NK-92 treated with Interleukin-12 subunit alpha and Interleukin-12 subunit beta, amount 100 ng/mL, for 24 hours (cell line): Measurements from ENCODE around the gene UBE2J2.

Experiments
- DNase-seq: peaks from one replicate; lab custom pipeline; 2025; lab: John Stamatoyannopoulos, UW

Gene UBE2J2

DNA sequence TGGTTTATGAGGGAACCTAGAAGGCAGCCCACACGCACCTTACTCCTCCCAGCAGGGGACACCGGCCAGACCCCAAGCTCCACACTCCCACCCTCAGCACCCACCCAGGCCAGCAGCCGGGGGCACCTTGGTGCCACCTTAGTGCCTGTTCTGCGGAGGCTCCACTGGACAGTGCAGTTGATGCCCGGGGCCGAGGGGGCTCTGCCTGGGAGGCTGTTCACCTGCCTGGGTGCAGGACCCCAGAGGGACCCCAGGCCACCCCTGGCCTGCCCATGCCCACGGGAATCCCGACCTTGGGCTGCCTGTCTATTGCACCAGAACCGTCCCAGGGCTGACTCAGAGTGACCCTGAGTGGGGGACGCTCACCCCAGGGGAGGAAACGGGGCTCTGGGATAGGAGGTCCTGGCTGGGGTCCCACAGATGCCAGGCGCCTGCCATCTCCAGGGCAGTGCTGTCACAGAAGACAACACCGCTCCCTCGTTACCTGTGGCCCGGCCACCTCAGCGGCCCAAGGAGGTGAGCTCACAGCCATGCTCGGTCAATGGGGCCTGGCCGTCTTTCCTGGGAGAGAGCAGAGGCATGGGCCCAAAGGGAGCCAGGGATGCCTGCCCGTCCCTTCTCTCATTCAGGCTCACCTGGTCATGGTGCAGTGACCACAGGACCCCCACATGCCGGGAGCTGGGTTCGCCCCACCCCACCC is 7.3 kb upstream of the UBE2J2 start:
- no peak for DNase-seq

DNA sequence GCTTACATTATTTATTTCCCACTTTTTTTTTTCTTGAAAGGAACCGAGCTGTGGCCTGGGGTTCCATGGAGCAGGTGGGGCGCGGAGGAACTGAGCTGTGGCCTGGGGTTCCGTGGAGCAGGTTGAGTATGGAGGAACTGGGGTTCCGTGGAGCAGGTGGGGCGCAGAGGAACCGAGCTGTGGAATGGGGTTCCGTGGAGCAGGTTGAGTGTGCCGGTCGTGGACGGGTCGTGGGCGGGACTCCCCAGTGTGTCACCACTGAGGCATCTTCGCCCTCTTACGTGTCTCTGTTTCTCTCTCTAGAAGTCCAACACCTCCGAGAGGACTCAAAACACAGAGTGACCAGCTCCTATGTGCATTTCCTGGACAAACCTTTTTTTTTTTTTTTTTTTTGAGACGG is 5.4 kb upstream of the UBE2J2 start:
- no peak for DNase-seq

DNA sequence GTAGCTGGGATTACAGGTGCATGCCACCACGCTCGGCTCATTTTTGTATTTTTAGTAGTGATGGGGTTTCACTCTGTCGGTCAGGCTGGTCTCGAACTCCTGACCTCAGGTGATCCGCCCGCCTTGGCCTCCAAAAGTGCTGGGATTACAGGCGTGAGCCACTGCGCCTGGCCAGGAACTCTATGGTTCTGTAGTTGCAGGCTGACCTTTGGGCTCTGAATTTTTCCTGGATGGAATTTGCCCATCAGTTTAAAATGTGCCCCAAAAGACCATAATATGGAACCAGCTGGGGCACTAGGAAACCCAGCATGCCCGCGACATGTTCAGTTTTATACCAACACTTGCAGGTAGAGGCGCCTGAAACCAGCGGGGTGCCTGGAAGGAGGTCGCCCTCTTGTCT is 5.0 kb upstream of the UBE2J2 start:
- no peak for DNase-seq

DNA sequence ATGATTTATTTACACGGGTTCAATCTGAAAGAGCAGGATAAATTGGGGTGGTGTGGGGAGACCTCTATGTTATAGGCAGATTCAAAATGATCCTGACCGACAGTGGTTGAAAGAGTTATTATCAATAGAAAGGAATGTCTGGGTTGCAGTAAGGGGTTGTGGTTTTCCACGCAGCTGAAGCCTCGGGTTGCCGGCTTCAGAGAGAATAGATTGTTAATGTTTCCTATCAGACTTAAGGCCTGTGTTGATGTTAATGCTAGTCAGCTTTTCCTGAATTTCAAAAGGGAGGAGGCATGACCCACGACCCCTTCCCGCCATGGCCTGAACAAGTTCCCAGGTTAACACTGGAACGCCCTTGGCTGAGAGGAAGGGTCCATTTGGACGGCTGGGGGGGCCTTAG is 2.2 kb upstream of the UBE2J2 start:
- no peak for DNase-seq

DNA sequence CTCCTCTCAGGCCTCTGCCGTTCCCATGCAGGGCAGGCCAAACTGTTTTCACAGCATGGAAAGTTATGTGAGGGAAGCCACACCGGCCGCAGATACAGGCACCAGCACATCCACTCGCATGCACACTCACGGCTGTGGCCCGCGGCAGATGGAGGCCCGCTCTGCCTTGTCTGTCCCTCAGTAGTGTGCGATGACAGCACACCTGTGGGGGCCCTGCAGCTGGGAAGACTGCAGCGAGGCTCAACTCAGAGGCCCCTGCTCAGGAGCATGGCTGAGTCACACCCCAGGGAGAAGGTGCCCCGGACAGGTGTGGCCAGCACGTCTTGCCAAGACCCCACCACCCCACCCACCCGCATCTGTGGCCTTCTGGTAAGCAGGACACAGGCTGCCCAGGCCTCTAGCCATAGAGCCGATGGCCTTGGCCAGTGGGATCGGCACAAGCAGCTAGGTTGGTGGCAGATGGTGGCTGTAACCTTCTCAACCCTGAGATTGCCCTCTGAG is 1.3 kb upstream of the UBE2J2 start:
- no peak for DNase-seq

DNA sequence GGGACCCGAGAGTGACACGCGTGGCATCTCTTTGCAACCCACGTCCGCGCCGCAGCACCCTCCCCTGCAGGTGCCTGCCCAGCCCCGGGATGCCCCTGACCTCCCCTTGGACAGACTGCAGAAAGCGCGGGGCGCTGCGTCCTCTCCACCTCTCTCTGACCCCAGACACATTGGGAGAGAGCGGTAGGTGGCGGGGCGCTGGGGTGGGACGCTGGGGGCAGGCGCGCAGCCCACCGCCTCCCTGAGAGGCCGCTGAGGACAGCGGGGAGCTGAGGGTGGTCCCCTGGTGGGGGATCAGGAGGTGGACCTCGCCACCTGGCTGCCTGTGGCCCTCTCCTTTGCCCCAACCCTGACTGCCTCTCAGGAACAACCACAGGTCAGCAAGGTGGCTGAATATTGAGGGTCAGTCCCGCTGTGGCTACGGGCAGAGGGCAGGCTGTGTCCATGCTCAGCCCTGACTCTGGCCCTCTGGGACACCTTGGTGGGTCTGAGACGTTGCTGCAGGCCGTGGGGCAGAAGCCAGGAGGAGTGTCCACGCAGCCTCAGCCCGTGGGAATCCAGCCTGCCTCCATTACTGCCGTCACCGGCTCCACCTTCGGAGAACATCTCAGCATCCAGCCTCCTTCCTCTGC is 761 bp upstream of the UBE2J2 start:
- DNase-seq, result no peak

DNA sequence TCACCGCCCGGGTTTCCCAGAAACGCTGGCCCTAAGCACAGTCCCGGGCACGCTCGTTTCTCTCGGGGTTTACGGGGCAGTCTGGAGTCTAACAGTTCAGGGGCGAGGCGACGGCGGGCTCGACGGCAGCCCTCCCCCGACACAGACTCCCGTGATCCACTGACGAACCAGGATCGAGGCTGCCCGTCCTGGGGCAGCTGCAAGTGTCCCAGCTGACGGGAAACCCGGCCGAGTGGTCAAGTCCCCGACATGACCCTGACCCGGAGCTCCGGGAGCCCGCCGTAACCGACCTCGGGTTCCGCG is 494 bp downstream of the UBE2J2 start:
- DNase-seq, result no peak

DNA sequence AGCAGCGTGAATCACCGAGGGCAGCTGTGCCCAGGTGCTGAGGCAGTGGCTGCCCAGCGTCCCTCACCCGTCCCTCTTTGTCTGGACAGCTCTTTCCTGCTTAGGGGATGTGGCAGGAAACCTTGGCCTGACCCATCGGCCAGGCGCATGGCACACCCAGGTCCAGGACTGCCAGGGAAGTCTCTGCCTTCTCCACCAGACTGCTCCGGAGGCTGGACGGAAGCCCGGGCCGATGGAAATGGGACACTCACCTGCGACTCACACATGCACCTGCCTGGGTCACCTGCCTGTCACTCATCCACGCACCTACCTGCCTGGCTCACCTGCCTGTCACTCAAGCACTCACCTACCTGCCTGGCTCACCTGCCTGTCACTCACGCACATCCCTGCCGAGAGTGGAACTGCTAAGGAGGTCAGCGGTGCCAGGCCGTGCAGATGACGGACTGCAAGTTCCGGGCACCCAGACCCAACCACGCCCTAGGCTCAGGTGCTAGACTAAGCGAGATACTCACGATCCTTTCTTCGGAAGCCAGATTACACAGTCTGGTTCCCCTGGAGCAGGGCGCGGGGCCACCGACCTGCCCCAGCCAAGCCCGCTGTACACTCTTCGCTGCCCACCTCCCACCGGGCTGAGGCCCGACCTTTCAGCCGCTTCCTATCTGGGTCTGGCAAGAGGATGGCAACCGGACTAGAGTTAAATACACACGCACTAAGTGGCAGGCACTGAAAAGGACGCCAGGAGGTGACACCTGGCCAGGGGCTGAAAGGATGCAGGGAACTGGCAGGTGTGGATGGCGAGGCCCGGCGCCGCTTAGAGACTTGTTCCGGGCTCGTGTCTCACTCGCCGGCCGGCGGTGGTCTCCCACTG is 1.1 kb downstream of the UBE2J2 start:
- DNase-seq, result no peak

DNA sequence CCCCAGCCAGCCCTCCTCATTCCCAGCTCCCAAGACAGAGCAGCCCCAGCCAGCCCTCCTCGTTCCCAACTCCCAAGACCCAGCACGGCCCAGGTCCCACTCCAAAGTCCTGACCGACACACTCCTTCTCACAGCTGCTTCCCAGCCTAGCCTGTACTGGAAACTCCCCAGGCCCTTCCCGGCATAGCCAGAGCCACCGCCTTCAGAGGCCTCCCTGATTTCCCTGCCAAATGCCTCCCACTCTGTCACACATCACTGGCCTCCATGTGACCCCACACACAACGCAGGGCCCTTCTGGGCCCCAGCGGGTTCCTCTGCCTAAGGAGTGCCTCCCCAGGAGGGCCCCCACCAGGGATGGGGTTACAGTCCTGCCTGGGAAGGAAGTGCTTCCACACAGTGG is 2.8 kb downstream of the UBE2J2 start:
- DNase-seq, result no peak

DNA sequence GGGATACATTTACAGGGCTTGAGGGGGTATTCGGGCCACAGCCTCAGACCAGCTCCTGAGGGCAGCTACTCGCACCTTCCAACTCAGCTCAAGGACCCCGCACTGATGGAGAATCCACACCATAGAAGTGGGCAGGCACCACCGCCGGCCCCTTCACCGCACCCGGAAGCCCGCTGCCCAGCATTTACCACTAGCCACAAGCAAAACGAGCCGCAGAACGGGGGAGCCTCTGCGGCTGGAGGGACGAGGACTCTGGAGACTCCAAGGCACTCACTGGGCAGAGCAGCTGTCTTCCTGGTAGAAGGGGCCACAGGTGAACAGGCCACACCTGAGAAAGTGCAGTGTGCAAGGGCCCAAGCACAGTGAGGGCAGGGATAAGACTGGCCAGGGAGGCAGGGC is 5.4 kb downstream of the UBE2J2 start:
- no peak for DNase-seq

DNA sequence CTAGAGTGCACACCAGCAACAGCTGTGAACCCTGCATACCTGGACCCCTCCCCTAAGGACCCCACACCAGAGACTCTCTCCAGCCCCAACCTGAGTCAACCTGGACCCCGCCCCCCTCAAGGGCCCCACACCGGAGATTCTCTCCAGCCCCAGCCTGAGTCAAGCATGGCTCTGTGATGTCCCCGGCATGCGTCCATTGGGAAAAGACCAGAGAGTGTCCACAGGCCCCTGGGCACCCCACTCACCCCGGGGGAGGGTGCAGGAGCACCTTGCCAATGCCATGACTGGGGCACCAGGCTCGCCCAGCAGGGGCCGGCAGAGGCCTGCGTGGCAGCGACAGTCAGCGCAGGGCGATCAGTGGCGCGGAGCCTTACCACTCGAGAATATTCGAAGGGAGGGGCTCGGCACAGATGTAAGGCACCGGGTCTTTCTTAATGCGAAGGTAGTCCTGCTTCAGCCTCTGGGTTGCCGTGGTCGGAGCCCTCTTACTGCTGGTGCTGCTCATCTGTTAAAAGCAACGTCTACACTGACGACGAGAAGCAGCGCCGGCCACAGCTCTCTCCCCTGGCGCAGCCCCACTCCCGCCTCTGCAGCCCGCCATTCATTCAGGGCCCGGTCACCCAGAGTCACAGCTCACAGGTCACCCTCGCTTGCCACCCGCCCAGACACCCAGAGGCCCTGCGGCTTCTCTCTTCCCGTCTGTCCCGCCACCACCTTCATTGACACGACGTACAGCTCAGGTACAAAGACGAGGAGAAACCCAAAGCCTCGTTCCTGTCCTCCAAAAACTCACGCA is 6.0 kb downstream of the UBE2J2 start:
- no peak for DNase-seq

DNA sequence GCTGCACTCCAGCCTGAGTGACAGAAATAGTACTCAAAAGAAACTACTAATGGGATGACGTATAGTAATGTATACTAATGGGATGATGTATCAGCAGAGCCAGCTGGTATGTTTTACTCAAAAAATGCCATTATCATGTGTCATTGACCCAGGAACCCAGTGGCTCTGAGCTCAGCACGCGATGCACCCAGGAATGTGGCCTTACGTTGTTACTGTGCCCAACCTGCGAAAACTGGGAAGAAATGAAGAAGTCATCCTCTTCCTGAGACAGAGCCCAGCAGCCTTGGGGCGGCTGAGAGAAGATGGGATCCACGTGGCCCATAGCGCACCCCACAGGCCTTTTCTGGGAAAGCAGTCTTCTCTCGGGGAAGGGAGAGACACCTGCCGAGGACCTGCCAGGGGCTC is 8.8 kb downstream of the UBE2J2 start:
- no peak for DNase-seq

DNA sequence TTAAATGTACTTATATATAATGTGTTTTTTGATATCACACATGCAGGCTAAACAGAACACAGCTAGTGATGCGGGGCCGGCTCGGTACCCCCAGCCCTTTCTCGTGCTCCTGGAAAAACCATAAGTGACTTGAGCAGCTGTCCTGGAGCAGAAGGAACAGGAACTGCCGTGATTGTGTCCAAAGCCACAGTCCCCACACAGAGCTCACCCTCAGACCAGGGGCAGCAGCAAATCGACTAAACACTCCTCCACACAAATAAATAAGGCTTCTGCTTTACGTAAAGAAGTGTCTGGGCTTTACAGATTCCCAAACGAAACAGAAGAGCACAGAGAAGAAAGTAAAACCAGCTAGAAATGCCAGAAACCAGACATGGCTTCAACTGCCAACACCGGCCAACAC is 9.6 kb downstream of the UBE2J2 start:
- no peak for DNase-seq

DNA sequence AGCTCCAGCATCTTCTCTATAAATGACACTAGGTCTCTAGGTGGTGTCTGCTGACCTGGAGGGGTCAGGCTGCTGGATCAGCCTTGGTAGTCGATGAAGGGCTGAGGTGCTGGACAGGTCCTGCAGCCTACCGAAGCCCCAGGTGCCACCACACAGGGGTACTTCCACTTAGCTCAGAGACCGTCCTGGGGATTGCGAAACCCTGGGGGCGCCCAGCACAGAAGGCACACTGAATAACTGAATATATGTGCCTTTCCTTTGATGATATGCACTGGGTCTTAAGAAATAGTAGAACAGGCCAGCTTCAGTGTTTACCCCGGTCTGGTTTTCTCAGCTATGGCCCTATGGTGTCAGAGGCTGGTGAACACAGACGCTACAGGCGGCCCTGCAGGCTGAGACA is 10.9 kb downstream of the UBE2J2 start:
- DNase-seq, result no peak

DNA sequence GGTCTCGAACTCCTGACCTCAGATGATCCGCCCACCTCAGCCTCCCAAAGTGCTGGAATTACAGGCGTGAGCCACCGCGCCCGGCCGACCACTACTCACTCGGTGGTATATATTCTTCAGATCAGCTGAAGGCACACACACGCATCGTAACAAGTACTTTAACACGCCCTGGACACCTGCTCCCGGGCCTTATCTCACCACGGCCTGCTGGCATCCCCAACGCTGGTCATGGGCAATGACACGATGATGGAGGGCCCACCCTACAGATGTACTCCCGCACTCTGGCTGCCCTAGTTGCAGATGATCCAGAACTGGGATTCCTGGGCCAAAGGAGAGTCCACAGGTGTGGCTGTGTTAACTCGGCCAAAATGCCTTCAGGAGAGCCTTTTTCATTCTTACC is 11.6 kb downstream of the UBE2J2 start:
- DNase-seq, result no peak

DNA sequence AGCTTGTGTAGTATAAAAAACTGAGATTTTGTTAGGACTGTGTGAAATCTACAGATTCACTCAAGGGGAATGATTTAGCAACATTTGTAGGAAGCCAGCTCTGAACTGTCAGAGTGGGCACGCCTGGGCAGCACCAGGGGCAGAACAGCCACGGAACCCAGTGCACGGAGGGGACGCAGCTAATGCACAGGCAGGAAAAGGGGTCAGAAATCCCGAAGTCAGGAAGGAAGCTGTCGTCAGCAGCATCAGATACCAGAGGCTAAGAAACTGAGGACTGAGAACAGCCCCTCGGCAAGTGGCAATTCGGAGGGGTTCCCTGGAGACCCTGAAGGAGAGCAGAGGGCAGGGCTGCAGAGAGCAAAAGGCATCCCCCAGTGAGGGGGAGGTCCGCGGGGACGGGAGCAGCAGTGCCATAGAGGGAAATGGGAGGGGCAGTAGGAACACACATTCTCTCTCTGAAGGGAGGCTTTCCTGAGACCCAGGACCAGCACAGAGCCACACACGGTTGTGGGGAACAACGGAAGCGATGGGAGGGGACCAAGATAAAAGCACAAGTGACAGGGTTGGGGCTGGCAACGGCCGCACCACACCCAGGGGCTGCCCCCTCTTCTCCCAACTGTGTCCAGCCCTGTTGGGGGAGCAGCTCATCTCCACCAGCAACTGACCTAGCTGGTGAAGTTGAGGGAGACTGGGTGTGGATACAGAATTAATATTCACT is 12.7 kb downstream of the UBE2J2 start:
- no peak for DNase-seq

DNA sequence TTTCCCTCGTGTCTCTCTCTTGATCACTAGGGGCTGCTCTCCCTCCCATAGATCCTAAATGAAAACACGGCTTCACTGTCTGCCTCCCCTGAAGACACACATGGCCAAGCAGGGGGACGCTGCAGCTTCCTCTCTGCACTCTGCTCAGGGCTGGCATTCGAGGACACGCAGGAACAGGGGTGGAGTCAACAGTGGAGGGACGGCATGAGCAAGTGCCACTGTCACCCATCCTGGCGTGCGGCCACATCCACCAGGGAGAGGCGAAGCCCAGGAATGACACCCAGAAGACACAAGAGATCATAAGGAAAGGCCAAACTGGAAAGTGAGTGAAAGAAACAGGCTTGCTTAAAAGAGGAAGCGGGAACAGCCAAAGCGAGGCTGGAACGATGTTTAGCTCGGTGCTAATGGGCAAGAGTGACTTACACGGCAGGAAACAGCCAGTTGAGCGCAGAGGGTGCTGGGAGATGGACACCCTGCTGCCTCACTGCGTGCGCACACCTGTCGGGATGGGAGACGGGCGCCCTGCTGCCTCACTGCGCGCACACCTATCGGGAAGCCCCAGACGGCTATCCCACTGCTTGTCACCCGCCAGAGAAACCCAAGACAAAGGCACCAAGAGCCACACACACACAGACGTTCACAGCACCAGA is 13.6 kb downstream of the UBE2J2 start:
- no peak for DNase-seq

DNA sequence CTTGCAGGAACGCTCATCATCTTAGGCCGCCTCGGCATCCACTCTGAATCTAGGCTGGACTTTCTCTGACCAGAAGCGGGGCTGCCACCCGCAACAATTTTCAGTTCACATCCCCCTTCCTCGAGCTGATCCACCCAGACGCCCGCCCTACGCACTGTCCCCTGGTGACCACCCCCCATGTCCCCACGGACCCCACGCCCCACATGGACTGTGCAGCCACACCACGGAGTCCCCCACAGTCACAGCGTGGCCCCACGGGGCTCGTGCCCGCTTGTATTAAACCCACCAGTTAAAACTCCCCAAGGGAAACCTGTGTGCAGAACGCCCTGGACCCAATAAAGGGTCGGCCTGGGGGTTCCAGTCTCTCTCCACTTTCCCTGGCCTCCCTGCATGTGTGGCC is 14.1 kb downstream of the UBE2J2 start:
- no peak for DNase-seq

DNA sequence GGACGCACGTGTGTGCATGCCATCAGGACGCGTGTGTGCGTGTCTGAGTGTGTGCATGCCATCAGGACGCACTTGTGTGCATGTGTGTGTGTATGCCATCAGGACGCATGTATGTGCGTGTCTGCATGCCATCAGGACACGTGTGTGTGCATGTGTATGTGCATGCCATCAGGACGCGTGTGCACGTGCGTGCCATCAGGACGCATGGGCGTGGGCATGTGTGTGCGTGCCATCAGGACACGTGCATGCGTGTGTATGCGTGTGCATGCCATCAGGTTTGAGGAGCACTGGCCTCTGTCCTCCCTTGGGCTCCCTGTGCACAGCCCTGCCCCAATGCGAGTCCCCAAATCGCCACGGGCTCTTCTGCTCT is 14.6 kb downstream of the UBE2J2 start:
- no peak for DNase-seq

DNA sequence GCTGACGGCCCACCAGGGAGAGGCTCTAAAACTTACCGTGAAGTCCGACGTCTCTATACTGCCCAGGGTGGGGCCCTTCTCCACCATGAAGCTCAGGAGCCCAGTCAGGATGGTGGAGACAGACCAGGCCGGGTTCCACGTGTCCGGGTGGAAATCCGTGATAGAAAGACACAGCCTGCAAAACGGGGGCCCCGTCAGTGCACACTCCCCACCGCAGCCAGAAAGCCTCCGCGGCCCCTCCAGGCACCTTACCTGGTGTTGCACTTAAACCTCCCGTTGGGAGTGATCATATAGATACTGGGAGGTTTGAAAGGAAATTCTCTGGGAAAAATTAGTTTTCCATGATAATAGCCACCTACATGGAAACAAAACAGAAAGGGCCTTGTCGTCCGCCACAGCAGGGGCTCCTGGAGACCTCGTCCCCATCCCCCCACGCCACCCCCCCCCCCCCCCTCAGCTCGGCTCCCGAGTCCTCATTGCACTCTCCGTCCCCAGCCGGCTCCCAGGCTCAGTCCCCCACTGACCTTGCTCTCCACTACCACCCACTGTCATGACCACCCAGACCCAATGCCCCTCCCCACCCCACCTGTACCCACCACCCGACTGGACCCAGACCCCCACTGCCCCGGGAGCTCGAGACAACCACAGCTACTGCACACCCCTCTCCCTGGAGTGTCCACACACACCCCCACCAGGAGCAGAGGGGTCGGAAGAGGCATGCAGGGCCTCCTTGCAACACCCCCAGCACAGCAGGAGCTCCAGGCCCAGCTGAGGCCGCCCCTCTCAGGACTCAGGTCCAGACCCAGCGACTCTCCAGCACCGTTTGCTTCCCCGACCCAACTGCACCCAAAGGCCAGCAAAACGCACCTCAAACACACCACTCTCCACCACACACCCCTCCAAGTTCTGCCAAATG is 16.4 kb downstream of the UBE2J2 start:
- DNase-seq, result no peak
